HUDEP-2 (cell line): ENCODE measurements around the gene TBC1D1.
A peak's percentile ranks its signal among the peaks of the same experiment; 100 is the strongest.
"Not testable (repeated sequence)": the region's sequence is repeated elsewhere in the genome, so short reads cannot be mapped to it uniquely, and the experiment has no call there.

Experiments
- DNase-seq, 76 experiments: peaks; one replicate each; lab custom pipeline; 2025; ENCODE audit not compliant: unreplicated experiment in 76 of 76; lab: John Stamatoyannopoulos, UW

Gene TBC1D1

GRCh38 chr4:38005637-38006036 is 114.8 kb downstream of the TBC1D1 start:
- DNase-seq, result no peak

GRCh38 chr4:38007645-38008044 is 116.8 kb downstream of the TBC1D1 start:
- DNase-seq, result no peak

GRCh38 chr4:38008571-38009021 is 117.7 kb downstream of the TBC1D1 start:
- DNase-seq, result no peak

- no peak for DNase-seq
Observed at GRCh38 chr4:38009421-38009820, 118.5 kb downstream of the TBC1D1 start.

GRCh38 chr4:38009949-38010348 is 119.1 kb downstream of the TBC1D1 start:
- no peak for DNase-seq

GRCh38 chr4:38011511-38012162 is 120.8 kb downstream of the TBC1D1 start:
- no peak for DNase-seq

- no peak for DNase-seq
Observed at GRCh38 chr4:38013461-38014366, 122.8 kb downstream of the TBC1D1 start.

- no peak for DNase-seq
Observed at GRCh38 chr4:38014421-38014852, 123.6 kb downstream of the TBC1D1 start.

- peak in 1 of 76 experiments; percentile 4 for DNase-seq
Observed at GRCh38 chr4:38015886-38016515, 125.1 kb downstream of the TBC1D1 start.

- no peak for DNase-seq
Observed at GRCh38 chr4:38016698-38017097, 125.8 kb downstream of the TBC1D1 start.

- no peak for DNase-seq
Observed at GRCh38 chr4:38017609-38018008, 126.7 kb downstream of the TBC1D1 start.

- DNase-seq, result no peak
Observed at GRCh38 chr4:38020386-38020785, 129.5 kb downstream of the TBC1D1 start.

- DNase-seq, result not testable (repeated sequence)
Observed at GRCh38 chr4:38020961-38021360, 130.1 kb downstream of the TBC1D1 start.

GRCh38 chr4:38021751-38022150 is 130.9 kb downstream of the TBC1D1 start:
- no peak for DNase-seq

GRCh38 chr4:38023347-38024205 is 132.7 kb downstream of the TBC1D1 start:
- DNase-seq, result no peak

- DNase-seq, result peak in 1 of 76 experiments; percentile 16
Observed at GRCh38 chr4:38024206-38024509, 133.3 kb downstream of the TBC1D1 start.

GRCh38 chr4:38025665-38026064 is 134.8 kb downstream of the TBC1D1 start:
- no peak for DNase-seq

GRCh38 chr4:38026158-38026740 is 135.4 kb downstream of the TBC1D1 start:
- peak in 2 of 76 experiments; percentile 1 to 2 for DNase-seq

- no peak for DNase-seq
Observed at GRCh38 chr4:38030023-38030422, 139.1 kb downstream of the TBC1D1 start.
